GM13976 (cell line): ENCODE measurements around the gene LIMCH1.

ENCODE experiments used
- DNase-seq: peaks from one replicate; pipeline ENCODE4 v3.0.0; 2012; ENCODE audit warnings: low spot score
- in situ Hi-C: fragments of 300-500 bp; cut with MboI; formaldehyde crosslinking; loops from one replicate; pipeline ENCODE4 v1.12.0; 2022; ENCODE audit warnings: low sequenced_read_pairs, mixed read lengths, inconsistent platforms; ENCODE audit not compliant: unreplicated experiment
- TF ChIP-seq, protein P1 (sequence below): IDR thresholded peaks from 2 replicates; pipeline ENCODE4 v1.5.1; 2012; ENCODE audit warnings: borderline replicate concordance, mild to moderate bottlenecking; ENCODE audit not compliant: insufficient read depth; ENCODE audit errors: extremely low read depth, missing control alignments, control extremely low read depth

Gene LIMCH1

DNA sequence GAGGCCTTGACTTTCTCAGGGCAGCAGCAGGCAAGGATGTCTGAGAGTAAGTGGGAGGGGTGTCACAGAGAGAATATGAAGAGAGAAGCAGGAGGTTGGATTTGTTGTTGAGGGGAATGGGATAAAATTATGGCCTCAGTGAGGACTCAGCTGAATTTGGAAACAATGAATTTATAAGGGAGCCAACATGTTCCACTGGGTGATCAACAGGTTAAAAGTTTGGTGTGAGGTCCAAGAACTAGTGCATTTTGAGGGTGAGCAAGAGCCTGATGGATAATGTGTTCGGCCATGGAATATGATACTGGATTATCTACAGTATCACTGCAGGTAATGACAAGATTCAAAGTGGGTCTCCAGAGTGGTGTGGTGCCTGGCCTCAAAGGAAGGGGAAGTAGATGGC lies 33.5 kb downstream of the LIMCH1 start:
- TF ChIP-seq, protein P1, sequence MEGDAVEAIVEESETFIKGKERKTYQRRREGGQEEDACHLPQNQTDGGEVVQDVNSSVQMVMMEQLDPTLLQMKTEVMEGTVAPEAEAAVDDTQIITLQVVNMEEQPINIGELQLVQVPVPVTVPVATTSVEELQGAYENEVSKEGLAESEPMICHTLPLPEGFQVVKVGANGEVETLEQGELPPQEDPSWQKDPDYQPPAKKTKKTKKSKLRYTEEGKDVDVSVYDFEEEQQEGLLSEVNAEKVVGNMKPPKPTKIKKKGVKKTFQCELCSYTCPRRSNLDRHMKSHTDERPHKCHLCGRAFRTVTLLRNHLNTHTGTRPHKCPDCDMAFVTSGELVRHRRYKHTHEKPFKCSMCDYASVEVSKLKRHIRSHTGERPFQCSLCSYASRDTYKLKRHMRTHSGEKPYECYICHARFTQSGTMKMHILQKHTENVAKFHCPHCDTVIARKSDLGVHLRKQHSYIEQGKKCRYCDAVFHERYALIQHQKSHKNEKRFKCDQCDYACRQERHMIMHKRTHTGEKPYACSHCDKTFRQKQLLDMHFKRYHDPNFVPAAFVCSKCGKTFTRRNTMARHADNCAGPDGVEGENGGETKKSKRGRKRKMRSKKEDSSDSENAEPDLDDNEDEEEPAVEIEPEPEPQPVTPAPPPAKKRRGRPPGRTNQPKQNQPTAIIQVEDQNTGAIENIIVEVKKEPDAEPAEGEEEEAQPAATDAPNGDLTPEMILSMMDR, result no peak
- DNase-seq, result no peak
- in situ Hi-C loops, result no loop called here

DNA sequence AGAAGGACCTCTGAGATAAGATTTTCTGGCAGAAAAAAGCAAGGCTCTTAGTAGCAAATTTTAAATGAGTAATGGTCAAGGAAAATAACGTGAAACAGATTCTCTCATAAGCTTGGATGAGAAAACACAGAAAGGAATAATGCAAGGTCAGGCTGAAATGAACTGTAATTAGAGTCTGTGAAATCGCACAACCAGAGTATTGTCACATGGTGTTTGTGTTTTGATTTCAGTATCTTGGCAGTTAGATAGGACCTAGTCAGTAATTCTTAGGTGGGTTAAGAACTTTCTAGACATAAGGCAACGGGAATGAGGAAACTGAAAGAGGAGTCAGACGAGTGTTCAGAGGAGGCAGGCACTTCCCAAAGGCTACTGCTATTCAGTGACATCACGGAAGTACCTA lies 34.6 kb downstream of the LIMCH1 start:
- no peak for DNase-seq
- in situ Hi-C loops, result no loop called here
- TF ChIP-seq, protein P1, result no peak

DNA sequence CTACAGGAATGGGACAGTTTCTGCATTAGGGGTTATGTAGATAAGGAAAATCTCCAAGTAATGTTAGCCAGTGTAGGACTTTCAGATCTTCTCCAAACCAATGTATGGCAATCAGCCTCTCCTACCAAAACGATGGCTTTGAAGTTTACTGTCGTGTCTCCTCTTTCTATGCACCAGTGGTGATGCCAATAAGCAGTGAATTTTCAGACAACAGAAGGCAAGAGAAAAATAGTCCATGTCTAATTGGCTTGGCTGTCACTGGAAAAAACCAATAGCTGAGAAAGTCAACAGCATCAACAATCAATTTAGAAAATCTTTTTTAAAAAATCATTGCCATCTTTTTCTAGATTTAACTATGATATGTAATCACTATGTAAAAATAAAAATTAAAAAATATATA lies 35.0 kb downstream of the LIMCH1 start:
- no peak for DNase-seq
- TF ChIP-seq, protein P1, result no peak
- in situ Hi-C loops, result no loop called here

DNA sequence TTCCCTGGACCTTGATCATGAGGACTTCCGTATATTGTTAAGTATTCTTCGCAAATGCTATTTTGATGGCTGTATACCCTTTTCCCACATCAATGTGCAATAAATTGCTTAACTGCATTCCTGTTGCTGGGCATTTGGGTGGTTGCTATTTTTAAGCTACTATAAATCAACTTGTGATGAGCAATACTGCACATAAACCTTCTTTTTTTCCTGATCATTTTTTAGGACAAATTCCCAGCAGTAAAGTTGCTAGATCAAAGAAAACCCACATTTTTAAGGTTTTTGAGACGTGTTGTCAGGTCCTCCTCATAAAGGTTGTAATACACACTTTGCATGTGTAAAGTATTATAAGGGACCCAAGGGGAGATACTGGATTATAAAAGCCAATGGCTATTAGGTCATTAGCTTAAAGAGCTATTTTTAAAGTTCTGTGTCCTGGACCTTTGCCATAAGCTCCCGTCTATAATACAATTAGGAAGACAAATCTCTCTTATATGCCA lies 35.6 kb downstream of the LIMCH1 start:
- TF ChIP-seq, protein P1, result no peak
- no peak for DNase-seq
- in situ Hi-C loops, result no loop called here

DNA sequence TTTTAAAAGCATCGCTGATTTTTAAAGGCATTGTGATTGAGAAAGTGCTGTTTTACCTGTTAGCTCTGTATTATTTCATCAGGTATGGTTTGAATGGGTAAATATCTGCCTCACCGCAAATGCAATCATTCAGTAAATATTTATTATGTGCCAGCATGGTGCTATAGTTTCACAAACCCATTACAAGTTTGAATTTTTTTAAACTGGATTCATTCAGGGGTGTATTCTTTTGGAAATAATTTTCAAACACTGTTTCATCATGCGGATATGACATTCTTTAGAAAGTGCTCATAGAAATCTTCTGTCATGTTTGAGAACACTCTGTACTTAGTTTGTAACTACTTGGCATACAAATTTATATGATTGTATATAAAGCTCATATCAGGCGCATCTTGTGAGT lies 37.2 kb downstream of the LIMCH1 start:
- TF ChIP-seq, protein P1, result no peak
- in situ Hi-C loops, result no loop called here
- DNase-seq, result no peak

DNA sequence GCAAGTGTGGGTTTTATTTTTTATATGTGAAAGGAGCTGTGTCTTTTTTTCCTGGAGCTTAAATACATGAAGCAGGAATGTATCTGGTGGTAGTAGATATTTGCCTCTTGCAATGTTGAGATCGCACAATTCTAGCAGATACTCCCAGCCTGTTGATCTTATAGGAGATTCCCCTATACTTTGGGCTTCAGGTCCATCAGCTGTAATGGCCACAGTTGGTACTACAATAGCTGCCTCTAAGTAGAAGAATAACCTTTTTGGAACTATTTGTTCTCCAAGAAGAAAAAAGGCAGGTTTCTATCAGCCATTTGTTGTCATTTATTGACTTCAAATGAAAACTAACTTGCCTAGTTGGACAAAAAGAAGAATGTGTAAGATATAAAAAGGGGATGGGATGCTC lies 37.7 kb downstream of the LIMCH1 start:
- in situ Hi-C loops, result no loop called here
- TF ChIP-seq, protein P1, result no peak
- no peak for DNase-seq

DNA sequence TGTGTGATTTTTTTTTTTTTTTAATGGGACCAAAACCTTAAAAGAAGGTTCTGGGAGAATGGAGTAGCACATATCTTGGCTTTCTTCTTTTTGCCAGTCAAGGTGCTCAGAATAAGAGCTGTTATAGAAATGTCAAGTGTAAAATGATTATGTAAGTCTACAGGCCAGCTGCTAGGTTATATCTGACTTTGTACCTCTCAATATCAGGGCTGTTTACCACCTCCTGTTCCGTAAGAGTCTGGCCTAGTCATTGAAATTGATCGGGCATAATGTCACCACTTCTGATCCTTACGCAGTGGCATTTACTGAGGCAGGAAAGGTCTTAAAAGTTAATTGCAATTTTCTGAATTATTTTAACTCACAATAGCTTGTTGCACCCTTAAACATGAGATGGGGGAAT lies 41.1 kb downstream of the LIMCH1 start:
- no peak for DNase-seq
- in situ Hi-C loops, result no loop called here
- TF ChIP-seq, protein P1, result no peak
